Thymus (tissue), 11 donors: ENCODE measurements around the gene VASH1. TPM values are rescaled to one million over a fixed set of nuclear protein-coding genes. Genes with fewer than 3 reads are reported as not detected.

Experiments
- DNase-seq, 9 donors: peaks; one replicate each; pipeline ENCODE4 v3.0.0-alpha.2; 2013; ENCODE audit warnings: low spot score in 9 of 9, low read depth in 6 of 9, missing footprints in 1 of 9
- H3K27ac ChIP-seq, 2 donors: one replicate each; pipeline ENCODE4 v1.5.1; 2013; ENCODE audit warnings: control low read depth in 1 of 2, low read depth in 1 of 2, low read length in 1 of 2, mild to moderate bottlenecking in 1 of 2, moderate library complexity in 1 of 2
- H3K27me3 ChIP-seq, 2 donors: one replicate each; pipeline ENCODE4 v1.5.1; 2013; ENCODE audit warnings: low read length in 1 of 2; ENCODE audit not compliant: control insufficient read depth in 2 of 2, insufficient read depth in 1 of 2
- H3K36me3 ChIP-seq, 2 donors: one replicate each; pipeline ENCODE4 v1.5.1; 2013; ENCODE audit warnings: low read length in 1 of 2, mild to moderate bottlenecking in 1 of 2, moderate library complexity in 1 of 2; ENCODE audit not compliant: control insufficient read depth in 2 of 2, insufficient read depth in 2 of 2
- H3K4me1 ChIP-seq, 2 donors: one replicate each; pipeline ENCODE4 v1.5.1; 2013; ENCODE audit warnings: low read length in 2 of 2; ENCODE audit not compliant: control insufficient read depth in 2 of 2, insufficient read depth in 2 of 2
- H3K4me3 ChIP-seq, 2 donors: one replicate each; pipeline ENCODE4 v1.5.1; 2013; ENCODE audit warnings: low read length in 2 of 2, control low read depth in 1 of 2, mild to moderate bottlenecking in 1 of 2
- H3K9me3 ChIP-seq, 2 donors: one replicate each; pipeline ENCODE4 v1.5.1; 2013; ENCODE audit warnings: low read length in 1 of 2, mild to moderate bottlenecking in 1 of 2; ENCODE audit not compliant: control insufficient read depth in 2 of 2, insufficient read depth in 1 of 2
- WGBS: extraction: QIAGEN DNeasy Blood & Tissue Kit; methylation state at CpG from one replicate; pipeline ENCODE4 v1.1.7; 2013; 5-methylcytosine and 5-hydroxymethylcytosine counted together
- polyA plus RNA-seq: library from polyadenylated mRNA; stranded (reverse); fragments of 200-250 nt; gene quantifications from one replicate; pipeline ENCODE4 v1.2.3, GENCODE V29; 2013
- total RNA-seq: library from RNA; stranded (reverse); fragments of 120-200 nt; gene quantifications from one replicate; pipeline ENCODE4 v1.2.4, GENCODE V29; 2013
- donor health status: healthy.

Gene VASH1
- total and polyA plus RNA-seq, 2 donors = 3.6 to 6.1 TPM

DNA sequence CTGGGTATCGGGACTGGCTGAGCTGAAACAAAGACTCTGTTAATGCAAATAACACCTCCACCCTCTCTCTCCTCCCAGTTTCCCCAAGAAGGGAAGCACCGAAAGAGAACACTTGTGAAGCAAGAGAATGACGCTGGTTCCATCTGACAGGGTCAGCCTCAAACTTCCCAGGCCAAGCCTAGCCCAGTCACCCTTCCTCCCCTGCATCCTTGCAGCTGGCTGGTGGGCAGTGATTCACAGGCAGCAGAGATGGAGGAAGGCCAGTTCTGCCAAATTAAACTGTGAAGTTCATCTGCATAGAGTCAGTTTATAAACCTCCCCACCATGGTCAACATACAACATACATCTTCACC is 67.7 kb downstream of the VASH1 start:
- Histone ChIP-seq H3K36me3 (no peaks in the 10 kb centered on the region), H3K9me3 (no peaks in the 10 kb centered on the region), H3K4me1 (no peaks in the 10 kb centered on the region), H3K27me3 (peaks cover 0 to 3% of the 10 kb centered on the region in 2 donors), H3K4me3 (no peak overlapping the region), H3K27ac (no peak overlapping the region)
- WGBS = 96% methylated on average over 3 of the region's 3 CpGs
- DNase-seq = no peak

DNA sequence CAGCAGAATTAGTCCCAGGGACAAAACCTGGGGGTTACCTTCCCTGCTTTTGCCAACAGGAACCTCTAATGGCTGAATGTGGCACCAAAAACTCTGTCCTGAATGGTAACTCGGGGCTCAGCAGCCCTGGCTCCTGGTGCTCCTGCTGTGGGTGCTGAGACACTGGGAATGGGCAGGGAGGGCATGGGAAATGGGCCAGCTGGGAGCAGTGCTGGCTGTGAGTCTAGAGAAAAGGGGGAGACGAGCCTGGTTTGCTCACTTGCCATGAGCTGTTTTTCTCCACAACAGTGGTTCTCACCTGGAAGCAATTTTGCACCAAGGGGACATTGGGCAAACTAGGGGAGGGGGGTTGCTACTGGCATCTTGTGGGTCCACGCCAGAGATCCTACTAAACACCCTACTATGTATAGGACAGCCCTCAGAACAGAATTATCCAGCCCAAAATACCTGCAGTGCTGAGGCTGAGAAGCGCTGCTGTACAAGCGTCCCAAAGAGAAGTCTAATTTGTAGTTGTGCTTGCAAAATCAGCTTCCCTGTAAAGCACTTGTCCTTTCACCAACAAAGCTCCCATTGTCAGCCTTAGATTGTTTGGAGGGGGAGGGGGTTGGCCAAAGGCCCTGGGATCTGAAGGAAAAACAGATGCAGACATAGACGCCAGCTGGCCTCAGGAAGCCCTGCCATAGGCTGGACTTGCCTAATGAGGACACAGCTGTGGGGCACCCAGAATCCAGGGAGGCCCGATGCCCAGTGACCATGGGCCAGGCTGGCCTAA is 68.6 kb downstream of the VASH1 start:
- no peak overlapping the region for H3K27ac ChIP-seq
- peaks cover 0 to 3% of the 10 kb centered on the region in 2 donors for H3K27me3 ChIP-seq
- 91% methylated on average over 7 of the region's 7 CpGs for WGBS
- H3K9me3 ChIP-seq = no peaks in the 10 kb centered on the region
- DNase-seq = no peak
- no peaks in the 10 kb centered on the region for H3K4me1 ChIP-seq
- H3K36me3 ChIP-seq = no peaks in the 10 kb centered on the region
- H3K4me3 ChIP-seq = no peak overlapping the region

DNA sequence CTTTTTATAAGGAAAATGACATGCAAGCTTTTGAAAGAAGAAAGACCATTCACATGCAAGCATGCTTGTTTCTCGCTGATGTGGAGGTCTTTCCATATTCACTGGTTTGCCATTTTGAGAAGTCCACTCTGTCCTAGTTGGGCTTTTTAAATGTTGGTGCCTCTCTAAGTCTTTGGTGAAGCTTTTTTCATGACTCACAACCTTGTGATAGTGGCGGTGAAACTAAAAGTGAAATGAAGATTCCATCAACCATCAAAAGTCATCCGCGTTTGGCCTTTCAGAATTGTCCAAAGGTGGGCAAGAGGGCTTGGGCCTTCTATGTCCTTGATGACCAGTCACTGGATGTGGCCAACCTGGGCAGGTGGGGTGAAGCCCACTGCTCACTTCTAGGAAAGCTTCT is 69.3 kb downstream of the VASH1 start:
- no peaks in the 10 kb centered on the region for H3K4me1 ChIP-seq
- no peaks in the 10 kb centered on the region for H3K36me3 ChIP-seq
- no peak for DNase-seq
- 99% methylated on average over 4 of the region's 4 CpGs for WGBS
- H3K9me3 ChIP-seq = no peaks in the 10 kb centered on the region
- peaks cover 0 to 3% of the 10 kb centered on the region in 2 donors for H3K27me3 ChIP-seq
- H3K27ac ChIP-seq = no peak overlapping the region
- H3K4me3 ChIP-seq = no peak overlapping the region

DNA sequence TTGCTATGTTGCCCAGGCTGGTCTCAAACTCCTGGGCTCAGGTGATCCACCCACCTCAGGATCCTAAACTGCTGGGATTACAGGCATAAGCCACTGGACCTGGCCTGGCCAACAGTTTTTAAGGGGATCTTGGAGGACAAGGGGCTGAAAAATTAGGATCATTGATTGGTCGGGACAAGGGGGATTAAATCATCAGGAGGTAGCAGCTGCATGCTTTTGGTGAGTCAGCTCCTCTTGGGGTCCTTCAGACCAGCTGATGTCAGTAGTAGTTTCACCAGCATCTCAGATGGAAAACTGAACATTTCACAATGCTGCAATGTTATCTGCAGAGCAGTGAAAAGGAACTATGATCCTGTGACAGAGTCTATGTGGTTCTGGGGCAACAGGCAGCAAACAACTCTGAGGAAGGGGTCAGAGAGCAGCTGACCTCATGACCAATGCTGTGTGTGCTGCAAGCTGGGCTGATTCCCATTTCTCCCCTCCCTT is 71.3 kb downstream of the VASH1 start:
- H3K27ac ChIP-seq = no peak overlapping the region
- no peaks in the 10 kb centered on the region for H3K4me1 ChIP-seq
- H3K36me3 ChIP-seq = no peaks in the 10 kb centered on the region
- no peaks in the 10 kb centered on the region for H3K9me3 ChIP-seq
- no peak for DNase-seq
- WGBS = 91% methylated on average over 1 of the region's 1 CpG
- H3K4me3 ChIP-seq = no peak overlapping the region
- peaks cover 0 to 5% of the 10 kb centered on the region in 2 donors for H3K27me3 ChIP-seq

Other genes starting within 250 kb of the VASH1 start
- 4.4 TPM for gene ANGEL1, start 51.4 kb downstream of the VASH1 start, total RNA-seq
- gene ANGEL1, start 51.4 kb downstream of the VASH1 start, polyA plus RNA-seq = 12.2 TPM
- gene LRRC74A, start 64.9 kb downstream of the VASH1 start, total RNA-seq = not detected
- gene LRRC74A, start 64.9 kb downstream of the VASH1 start, polyA plus RNA-seq = not detected